Measurements from ENCODE around the gene PKD1L1. TPM values are rescaled to one million over a fixed set of nuclear protein-coding genes. Genes with fewer than 3 reads are reported as not detected.
A peak's percentile ranks its signal among the peaks of the same experiment; 100 is the strongest.

The PKD1L1 gene
- polyA plus RNA-seq, 2 of the 4 experiments (the other 2 are of a cell fraction), result 0.21 TPM

DNA sequence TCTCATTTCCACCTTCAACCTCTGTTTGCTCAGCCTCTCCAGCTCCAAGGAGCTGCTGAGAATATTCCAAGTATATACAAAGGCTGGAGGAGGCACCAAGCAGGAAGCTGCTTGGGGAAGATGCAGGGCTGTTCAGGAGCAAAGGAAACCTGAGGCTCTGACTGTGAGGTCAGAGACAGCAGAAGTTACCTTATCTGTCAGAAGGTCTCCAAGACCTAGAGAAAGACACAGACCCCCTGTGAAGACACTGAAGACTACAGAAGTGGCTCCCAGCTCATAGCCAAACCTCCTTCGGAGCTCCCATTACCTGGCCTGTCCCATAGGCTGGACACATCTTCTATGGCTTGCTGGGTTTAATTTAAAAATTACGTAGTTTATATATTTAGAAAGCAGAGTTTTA, 53.2 kb downstream of the PKD1L1 start:
- no peak overlapping the region for H3K27ac ChIP-seq
- no peaks in the 10 kb centered on the region for H3K4me1 ChIP-seq
- ChIA-PET CTCF (interaction anchor here (0.6 to 1.5 kb wide), 3 partner anchors 16 to 38 kb away, joined by 3 to 6 read pairs (median 3); no protein-coding TSS in a partner anchor), POLR2A (no interaction called here)
- H3K4me3 ChIP-seq, result no peak overlapping the region
- H3K9me3 ChIP-seq, result no peaks in the 10 kb centered on the region
- no peak for TF ChIP-seq ZFP36 (IDR thresholded peaks at IDR 0.05; ENCODE audit: borderline replicate concordance, partially characterized antibody)
- no peak for TF ChIP-seq EHMT2 (IDR thresholded peaks at IDR 0.05; ENCODE audit: low read depth)
- TF ChIP-seq TP53 (CRISPR knock-in tag; IDR thresholded peaks at IDR 0.05), result no peak
- TF ChIP-seq SREBF2 (IDR thresholded peaks at IDR 0.05), result no peak
- no peak for TF ChIP-seq JUNB (IDR thresholded peaks at IDR 0.05)
- TF ChIP-seq ZSCAN20 (CRISPR knock-in tag; IDR thresholded peaks at IDR 0.05), result no peak
- TF ChIP-seq, protein P1, sequence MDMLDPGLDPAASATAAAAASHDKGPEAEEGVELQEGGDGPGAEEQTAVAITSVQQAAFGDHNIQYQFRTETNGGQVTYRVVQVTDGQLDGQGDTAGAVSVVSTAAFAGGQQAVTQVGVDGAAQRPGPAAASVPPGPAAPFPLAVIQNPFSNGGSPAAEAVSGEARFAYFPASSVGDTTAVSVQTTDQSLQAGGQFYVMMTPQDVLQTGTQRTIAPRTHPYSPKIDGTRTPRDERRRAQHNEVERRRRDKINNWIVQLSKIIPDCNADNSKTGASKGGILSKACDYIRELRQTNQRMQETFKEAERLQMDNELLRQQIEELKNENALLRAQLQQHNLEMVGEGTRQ (IDR thresholded peaks at IDR 0.05), result no peak
- no peak for TF ChIP-seq POLR2AphosphoS2 (conservative IDR thresholded peaks at IDR 0.05; ENCODE audit: low read length)
- TF ChIP-seq CBX8 (IDR thresholded peaks at IDR 0.05), result no peak
- TF ChIP-seq JUN (IDR thresholded peaks at IDR 0.05), result no peak
- TF ChIP-seq, protein P2, sequence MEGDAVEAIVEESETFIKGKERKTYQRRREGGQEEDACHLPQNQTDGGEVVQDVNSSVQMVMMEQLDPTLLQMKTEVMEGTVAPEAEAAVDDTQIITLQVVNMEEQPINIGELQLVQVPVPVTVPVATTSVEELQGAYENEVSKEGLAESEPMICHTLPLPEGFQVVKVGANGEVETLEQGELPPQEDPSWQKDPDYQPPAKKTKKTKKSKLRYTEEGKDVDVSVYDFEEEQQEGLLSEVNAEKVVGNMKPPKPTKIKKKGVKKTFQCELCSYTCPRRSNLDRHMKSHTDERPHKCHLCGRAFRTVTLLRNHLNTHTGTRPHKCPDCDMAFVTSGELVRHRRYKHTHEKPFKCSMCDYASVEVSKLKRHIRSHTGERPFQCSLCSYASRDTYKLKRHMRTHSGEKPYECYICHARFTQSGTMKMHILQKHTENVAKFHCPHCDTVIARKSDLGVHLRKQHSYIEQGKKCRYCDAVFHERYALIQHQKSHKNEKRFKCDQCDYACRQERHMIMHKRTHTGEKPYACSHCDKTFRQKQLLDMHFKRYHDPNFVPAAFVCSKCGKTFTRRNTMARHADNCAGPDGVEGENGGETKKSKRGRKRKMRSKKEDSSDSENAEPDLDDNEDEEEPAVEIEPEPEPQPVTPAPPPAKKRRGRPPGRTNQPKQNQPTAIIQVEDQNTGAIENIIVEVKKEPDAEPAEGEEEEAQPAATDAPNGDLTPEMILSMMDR (IDR thresholded peaks at IDR 0.05), result no peak
- TF ChIP-seq RNF2 (IDR thresholded peaks at IDR 0.05; ENCODE audit: borderline replicate concordance, low read depth), result no peak
- no peak for TF ChIP-seq EP300 (IDR thresholded peaks at IDR 0.05)
- TF ChIP-seq MYC (IDR thresholded peaks at IDR 0.05; ENCODE audit: borderline replicate concordance, low read length), result no peak
- TF ChIP-seq MAZ (IDR thresholded peaks at IDR 0.05; ENCODE audit: borderline replicate concordance, low read depth, low read length), result no peak
- TF ChIP-seq, protein P3, sequence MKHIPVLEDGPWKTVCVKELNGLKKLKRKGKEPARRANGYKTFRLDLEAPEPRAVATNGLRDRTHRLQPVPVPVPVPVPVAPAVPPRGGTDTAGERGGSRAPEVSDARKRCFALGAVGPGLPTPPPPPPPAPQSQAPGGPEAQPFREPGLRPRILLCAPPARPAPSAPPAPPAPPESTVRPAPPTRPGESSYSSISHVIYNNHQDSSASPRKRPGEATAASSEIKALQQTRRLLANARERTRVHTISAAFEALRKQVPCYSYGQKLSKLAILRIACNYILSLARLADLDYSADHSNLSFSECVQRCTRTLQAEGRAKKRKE (CRISPR knock-in tag; IDR thresholded peaks at IDR 0.05; ENCODE audit: low read depth), result no peak
- TF ChIP-seq FOXS1 (CRISPR knock-in tag; IDR thresholded peaks at IDR 0.05), result no peak
- TF ChIP-seq POLR2A (IDR thresholded peaks at IDR 0.05; ENCODE audit: low read length), result no peak
- FAIRE-seq (no peak), ATAC-seq (peak in 1 of 2 experiments; percentile 31; a peak in 2 of 6 replicates), DNase-seq (ENCODE audit: low read depth in 1 of 2, low spot score in 1 of 2) (no peak)
- H3K4me2 ChIP-seq, result no peak overlapping the region
- 87% methylated on average over 2 of the region's 2 CpGs for WGBS (ENCODE audit: missing lambda C conversion rate)

DNA sequence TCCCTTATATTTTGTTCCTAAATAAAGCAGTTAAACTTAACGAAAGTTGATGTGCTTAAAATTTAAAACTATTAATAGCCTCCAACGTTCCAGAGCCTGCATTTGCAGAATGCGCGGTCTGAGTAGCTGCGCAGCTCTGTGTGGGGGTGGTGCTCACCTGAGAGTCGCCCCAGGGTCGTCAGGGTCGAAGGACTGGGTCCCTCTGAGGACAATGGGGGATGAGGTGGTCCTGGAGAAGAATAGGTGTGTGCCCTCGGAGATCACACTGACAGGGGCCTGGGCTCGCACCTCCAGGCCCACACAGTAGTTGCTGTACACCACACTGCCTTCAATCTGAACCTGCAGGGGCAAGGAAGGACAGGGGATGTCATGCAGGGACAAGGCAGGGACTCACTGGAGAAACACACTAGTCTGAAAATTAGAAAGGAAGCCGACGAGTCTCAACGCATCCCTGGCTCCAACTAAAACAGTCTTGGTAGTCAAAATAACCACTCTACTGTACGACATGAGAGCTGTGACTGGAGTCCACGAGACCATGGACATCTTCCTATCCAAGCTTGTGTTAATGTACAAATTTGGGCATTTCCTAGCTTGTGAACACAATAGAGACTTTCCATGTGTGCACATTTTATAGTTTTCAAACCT, 54.4 kb downstream of the PKD1L1 start:
- Histone ChIP-seq H3K9me3 (no peaks in the 10 kb centered on the region), H3K27ac (no peak overlapping the region), H3K4me1 (no peaks in the 10 kb centered on the region), H3K4me2 (no peak overlapping the region), H3K4me3 (no peak overlapping the region)
- TF ChIP-seq MAZ (IDR thresholded peaks at IDR 0.05; ENCODE audit: borderline replicate concordance, low read depth, low read length) (no peak), BHLHE40 (IDR thresholded peaks at IDR 0.05; ENCODE audit: low read depth, low read length) (no peak), FOXS1 (CRISPR knock-in tag; IDR thresholded peaks at IDR 0.05) (no peak), EHMT2 (IDR thresholded peaks at IDR 0.05; ENCODE audit: low read depth) (no peak), RAD21 (conservative IDR thresholded peaks at IDR 0.05 in 1 of 2, IDR thresholded peaks at IDR 0.05 in 1 of 2) (no peak), HOXA7 (CRISPR knock-in tag; IDR thresholded peaks at IDR 0.05) (no peak), SREBF2 (IDR thresholded peaks at IDR 0.05) (no peak), NR3C1 (IDR thresholded peaks at IDR 0.05) (no peak), TFCP2L1 (CRISPR knock-in tag; IDR thresholded peaks at IDR 0.05) (no peak), NFE2L2 (conservative IDR thresholded peaks at IDR 0.05; ENCODE audit: low read length) (no peak), TP53 (CRISPR knock-in tag; IDR thresholded peaks at IDR 0.05) (no peak), CHD2 (IDR thresholded peaks at IDR 0.05; ENCODE audit: low read length, partially characterized antibody) (no peak), MAFK (IDR thresholded peaks at IDR 0.05; ENCODE audit: partially characterized antibody) (no peak)
- TF ChIP-seq, protein P4, sequence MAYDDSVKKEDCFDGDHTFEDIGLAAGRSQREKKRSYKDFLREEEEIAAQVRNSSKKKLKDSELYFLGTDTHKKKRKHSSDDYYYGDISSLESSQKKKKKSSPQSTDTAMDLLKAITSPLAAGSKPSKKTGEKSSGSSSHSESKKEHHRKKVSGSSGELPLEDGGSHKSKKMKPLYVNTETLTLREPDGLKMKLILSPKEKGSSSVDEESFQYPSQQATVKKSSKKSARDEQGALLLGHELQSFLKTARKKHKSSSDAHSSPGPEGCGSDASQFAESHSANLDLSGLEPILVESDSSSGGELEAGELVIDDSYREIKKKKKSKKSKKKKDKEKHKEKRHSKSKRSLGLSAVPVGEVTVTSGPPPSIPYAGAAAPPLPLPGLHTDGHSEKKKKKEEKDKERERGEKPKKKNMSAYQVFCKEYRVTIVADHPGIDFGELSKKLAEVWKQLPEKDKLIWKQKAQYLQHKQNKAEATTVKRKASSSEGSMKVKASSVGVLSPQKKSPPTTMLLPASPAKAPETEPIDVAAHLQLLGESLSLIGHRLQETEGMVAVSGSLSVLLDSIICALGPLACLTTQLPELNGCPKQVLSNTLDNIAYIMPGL (CRISPR knock-in tag; IDR thresholded peaks at IDR 0.05; ENCODE audit: borderline replicate concordance), result no peak
- CTCF ChIA-PET, result interaction anchor here (1.5 kb wide), 1 partner anchor 30 kb away, joined by 3 read pairs; no protein-coding TSS in a partner anchor
- peak; percentile 13 for FAIRE-seq
- WGBS (ENCODE audit: missing lambda C conversion rate), result 78% methylated on average over 15 of the region's 15 CpGs
- POLR2A ChIA-PET, result no interaction called here
- no peak; a peak in 1 of 6 replicates for ATAC-seq
- no peak for DNase-seq (ENCODE audit: low read depth in 1 of 2, low spot score in 1 of 2)
